Stimulated activated naive B cell treated with anti-CD40 and anti-IgM and Interleukin-4, amounts not matched to agents 10 μg/mL and 1 μg/mL and 100 μg/mL, for 72 hours (primary cell): Measurements from ENCODE around the gene SUGCT.
"Not testable (repeated sequence)": the region's sequence is repeated elsewhere in the genome, so short reads cannot be mapped to it uniquely, and the experiment has no call there.

Source experiments
- ATAC-seq, 2 donors: fragments of 150-1000 bp; cut with Tn5 transposase; replicated peaks; 2 replicates each; pipeline ENCODE4 v1.10.0; 2021; ENCODE audit warnings: moderate library complexity in 1 of 2
- DNase-seq: peaks from one replicate; pipeline ENCODE4 v3.0.0; 2021
- H3K27ac Mint-ChIP-seq: one replicate; pipeline ENCODE4 v1.8.0; 2022; ENCODE audit warnings: mild to moderate bottlenecking, mixed read lengths
- H3K27me3 Mint-ChIP-seq, 2 donors: one replicate each; pipeline ENCODE4 v1.8.0; 2022; ENCODE audit warnings: mixed read lengths in 2 of 2
- H3K36me3 Mint-ChIP-seq, 2 donors: one replicate each; pipeline ENCODE4 v1.8.0; 2022; ENCODE audit warnings: mixed read lengths in 2 of 2, mild to moderate bottlenecking in 1 of 2
- H3K4me1 Mint-ChIP-seq, 2 donors: one replicate each; pipeline ENCODE4 v1.8.0; 2022; ENCODE audit warnings: mixed read lengths in 2 of 2, mild to moderate bottlenecking in 1 of 2
- H3K4me3 Mint-ChIP-seq, 2 donors: one replicate each; pipeline ENCODE4 v1.8.0; 2022; ENCODE audit warnings: mild to moderate bottlenecking in 2 of 2, mixed read lengths in 2 of 2, moderate library complexity in 1 of 2
- H3K9me3 Mint-ChIP-seq, 2 donors: one replicate each; pipeline ENCODE4 v1.8.0; 2022; ENCODE audit warnings: mixed read lengths in 2 of 2, mild to moderate bottlenecking in 1 of 2

Gene SUGCT

DNA sequence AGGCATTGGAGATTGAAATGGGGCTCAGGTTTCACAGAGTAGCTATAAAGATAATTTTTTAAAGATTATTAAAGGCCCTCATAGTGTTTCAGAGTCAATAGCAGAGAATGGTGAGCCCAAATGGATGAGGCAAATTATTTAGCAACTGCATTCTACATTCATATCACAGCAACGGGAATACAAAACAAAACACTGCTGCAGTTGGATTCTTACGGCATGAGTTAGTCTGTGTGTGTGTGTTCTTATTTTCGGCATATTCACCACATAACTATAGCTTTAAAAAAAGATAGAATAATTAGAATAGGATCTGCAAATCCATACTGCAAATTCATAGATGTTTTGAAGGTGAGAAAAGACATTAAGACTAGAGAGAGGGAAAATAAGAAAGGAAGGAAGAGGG, 66.0 kb downstream of the SUGCT start:
- DNase-seq (no peak), ATAC-seq (no peak)
- H3K9me3 Mint-ChIP-seq = no peaks in the 10 kb centered on the region
- H3K27me3 Mint-ChIP-seq = peaks cover 4 to 7% of the 10 kb centered on the region in 2 donors
- no peaks in the 10 kb centered on the region for H3K36me3 Mint-ChIP-seq
- no peaks in the 10 kb centered on the region for H3K4me1 Mint-ChIP-seq
- no peak overlapping the region for H3K27ac Mint-ChIP-seq
- H3K4me3 Mint-ChIP-seq = no peak overlapping the region

DNA sequence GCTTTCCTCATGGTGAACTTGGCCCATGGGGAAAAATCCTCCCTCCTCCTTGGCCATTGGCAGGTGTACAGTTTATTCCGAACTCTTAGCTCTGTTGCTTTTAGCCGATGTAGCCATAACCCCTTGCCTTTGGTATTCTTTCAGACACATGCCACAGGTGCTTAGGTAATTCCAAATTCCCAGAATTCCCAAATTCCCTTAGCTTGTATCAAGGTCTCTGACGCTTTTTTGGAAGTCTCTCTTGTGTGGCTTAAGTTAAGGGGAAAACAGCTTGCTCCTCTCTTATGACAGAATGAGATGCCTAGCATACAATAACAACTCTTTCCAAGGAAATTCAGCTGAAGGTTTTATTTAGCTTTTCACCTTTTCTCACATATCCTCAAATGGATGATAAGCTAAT, 68.0 kb downstream of the SUGCT start:
- Mint-ChIP-seq H3K9me3 (no peaks in the 10 kb centered on the region), H3K4me1 (no peaks in the 10 kb centered on the region), H3K27me3 (peaks cover 4 to 7% of the 10 kb centered on the region in 2 donors), H3K36me3 (no peaks in the 10 kb centered on the region), H3K27ac (no peak overlapping the region), H3K4me3 (no peak overlapping the region)
- ATAC-seq = no peak
- DNase-seq = no peak

DNA sequence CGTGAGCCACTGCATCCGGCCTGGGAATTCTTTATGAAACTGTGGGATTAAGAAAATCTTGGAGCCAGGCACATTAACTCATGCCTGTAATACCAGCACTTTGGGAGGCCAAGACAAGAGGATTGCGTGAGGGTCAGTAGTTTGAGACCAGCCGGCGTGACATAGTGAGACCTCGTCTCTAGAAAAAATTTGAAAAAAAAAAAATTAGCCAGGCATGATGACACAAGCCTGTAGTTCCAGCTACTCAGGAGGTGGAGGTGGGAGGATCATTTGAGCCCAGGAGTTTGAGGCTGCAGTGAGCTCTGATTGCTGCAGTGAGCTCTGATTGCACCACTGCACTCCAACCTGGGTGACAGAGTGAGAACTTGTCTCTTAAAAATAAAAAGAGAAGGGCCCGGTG, 69.8 kb downstream of the SUGCT start:
- Mint-ChIP-seq H3K4me1 (no peaks in the 10 kb centered on the region), H3K4me3 (no peak overlapping the region), H3K27ac (no peak overlapping the region), H3K36me3 (no peaks in the 10 kb centered on the region), H3K27me3 (peaks cover 4 to 7% of the 10 kb centered on the region in 2 donors), H3K9me3 (no peaks in the 10 kb centered on the region)
- ATAC-seq (no peak), DNase-seq (no peak)

DNA sequence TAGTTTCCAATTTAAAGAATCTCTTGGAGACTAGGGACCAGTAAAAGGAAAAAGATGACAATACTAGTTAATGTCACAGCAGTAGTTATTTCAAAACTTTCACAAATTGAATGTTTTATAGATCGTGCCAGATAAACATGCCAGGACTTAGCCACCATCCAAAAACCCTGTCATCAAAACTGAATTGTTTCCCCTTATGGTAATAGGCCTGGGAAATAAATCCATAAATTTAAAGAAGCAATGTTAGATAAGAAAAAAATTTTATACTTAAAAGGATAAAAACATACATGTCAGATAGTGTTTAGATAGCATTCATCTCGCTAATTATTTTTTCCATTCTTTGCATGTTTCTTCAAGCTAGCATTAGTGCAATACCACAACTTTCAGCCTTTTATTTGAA, 71.2 kb downstream of the SUGCT start:
- Mint-ChIP-seq H3K9me3 (no peaks in the 10 kb centered on the region), H3K36me3 (no peaks in the 10 kb centered on the region), H3K27me3 (peaks cover 4 to 7% of the 10 kb centered on the region in 2 donors), H3K27ac (no peak overlapping the region), H3K4me1 (no peaks in the 10 kb centered on the region), H3K4me3 (no peak overlapping the region)
- ATAC-seq (no peak), DNase-seq (no peak)

DNA sequence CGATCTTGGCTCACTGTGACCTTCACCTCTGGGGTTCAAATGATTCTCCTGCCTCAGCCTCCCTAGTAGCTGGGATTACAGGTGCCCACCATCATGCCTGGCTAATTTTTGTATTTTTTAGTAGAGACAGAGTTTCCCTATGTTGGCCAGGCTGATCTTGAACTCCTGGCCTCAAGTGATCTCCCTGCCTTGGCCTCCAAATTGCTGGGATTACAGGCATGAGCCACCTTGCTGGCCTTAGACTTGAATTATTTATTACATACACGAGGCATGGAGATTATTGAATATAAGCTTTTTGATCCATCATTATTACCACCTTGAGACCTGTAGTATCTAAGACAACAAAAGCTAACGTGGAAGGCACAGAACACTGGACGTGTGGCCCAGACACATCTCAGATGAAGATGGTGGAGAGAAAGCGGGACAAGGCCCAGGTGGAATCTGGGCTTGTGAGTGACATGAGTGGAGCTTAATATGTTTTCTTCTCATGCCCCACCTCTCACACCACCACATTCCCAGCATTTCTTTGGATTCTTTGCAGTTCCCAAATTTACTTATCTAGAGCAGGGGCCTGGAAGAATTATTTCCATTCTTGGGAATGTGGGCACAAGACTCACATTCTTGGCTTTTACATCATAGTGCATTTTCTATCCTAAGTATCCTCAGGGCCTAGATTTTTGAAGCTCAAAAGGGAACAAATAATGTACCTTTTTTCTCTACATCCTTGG, 76.6 kb downstream of the SUGCT start:
- Mint-ChIP-seq H3K4me1 (no peaks in the 10 kb centered on the region), H3K4me3 (no peak overlapping the region), H3K36me3 (no peaks in the 10 kb centered on the region), H3K27me3 (no peaks in the 10 kb centered on the region), H3K9me3 (no peaks in the 10 kb centered on the region), H3K27ac (no peak overlapping the region)
- DNase-seq (no peak), ATAC-seq (no peak)

DNA sequence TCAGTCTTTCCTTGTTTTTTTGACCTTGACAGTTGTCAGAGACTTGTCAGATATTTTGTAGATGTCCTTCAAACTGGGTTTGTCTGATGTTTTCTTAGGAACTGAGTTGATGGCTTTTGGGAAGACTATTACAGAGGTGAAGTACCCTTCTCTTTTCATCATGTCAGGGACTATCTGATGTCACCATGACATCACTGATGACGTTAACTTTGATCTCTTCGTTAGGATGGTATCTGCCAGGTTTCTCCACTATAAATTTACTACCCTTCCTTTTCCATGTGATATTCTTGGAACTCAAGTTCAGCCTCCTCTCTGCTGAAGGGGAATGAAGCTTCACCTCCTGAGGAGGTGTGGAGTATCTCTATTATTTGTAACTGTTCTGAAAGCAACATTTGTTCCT, 78.5 kb downstream of the SUGCT start:
- Mint-ChIP-seq H3K4me3 (no peak overlapping the region), H3K27me3 (no peaks in the 10 kb centered on the region), H3K9me3 (peaks cover 1 to 4% of the 10 kb centered on the region in 2 donors), H3K4me1 (no peaks in the 10 kb centered on the region), H3K27ac (no peak overlapping the region), H3K36me3 (no peaks in the 10 kb centered on the region)
- ATAC-seq (no peak), DNase-seq (no peak)

DNA sequence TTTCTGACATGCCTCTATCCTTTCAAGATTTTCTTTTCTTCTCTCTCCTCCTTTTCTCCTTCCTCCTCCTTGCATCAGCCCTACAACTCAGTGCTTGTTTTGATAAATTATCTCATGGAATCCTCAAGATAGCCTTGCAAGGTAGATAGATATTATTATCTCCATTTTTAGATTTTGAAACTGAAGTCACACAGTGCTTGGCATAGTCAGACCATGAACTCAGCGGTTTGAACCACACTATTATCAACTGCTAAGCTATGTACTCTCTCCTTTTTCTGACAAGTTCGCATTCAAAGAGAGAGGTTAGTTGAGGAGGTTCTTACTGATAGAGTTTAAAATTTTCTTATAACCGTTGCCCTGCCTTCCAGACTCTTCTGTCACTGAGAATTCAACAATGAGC, 79.1 kb downstream of the SUGCT start:
- Mint-ChIP-seq H3K9me3 (peaks cover 2 to 4% of the 10 kb centered on the region in 2 donors), H3K4me3 (no peak overlapping the region), H3K27ac (no peak overlapping the region), H3K4me1 (no peaks in the 10 kb centered on the region), H3K27me3 (no peaks in the 10 kb centered on the region), H3K36me3 (no peaks in the 10 kb centered on the region)
- DNase-seq (no peak), ATAC-seq (no peak)

DNA sequence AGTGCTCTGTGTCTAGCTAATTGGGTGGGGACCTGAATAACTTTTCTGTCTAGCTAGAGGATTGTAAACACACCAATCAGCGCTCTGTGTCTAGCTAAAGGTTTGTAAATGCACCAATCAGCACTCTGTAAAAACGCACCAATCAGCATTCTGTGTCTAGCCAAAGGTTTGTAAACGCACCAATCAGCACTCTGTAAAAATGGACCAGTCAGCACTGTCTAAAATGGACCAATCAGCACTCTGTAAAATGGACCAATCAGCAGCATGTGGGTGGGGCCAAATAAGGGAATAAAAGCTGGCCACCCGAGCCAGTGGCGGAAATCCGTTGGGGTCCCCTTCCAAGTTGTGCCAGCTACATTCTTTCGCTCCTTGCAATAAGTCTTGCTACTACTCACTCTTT, 83.8 kb downstream of the SUGCT start:
- not testable (repeated sequence) for H3K4me1 Mint-ChIP-seq, H3K9me3 Mint-ChIP-seq, H3K27ac Mint-ChIP-seq, H3K36me3 Mint-ChIP-seq, H3K4me3 Mint-ChIP-seq, H3K27me3 Mint-ChIP-seq, DNase-seq, ATAC-seq

DNA sequence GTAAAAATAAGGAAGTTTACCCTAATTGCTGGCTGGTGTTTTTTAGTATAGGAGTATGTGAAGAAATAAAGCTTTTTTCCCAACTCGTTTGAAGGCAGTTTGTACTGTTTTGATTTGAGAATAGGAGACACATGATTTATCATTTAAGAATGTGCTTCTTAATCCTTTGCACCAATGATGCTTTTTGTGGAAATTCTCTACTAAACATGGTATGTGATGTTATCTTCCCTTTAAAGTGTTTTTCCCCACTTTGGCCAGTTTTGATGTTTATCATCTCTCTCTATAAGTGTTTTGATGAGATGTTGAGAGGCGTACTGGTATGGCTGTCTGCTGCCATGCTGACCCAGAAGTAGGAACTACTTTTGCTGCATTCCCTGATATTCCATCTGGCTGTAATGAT, 85.1 kb downstream of the SUGCT start:
- Mint-ChIP-seq H3K4me3 (no peak overlapping the region), H3K36me3 (no peaks in the 10 kb centered on the region), H3K27ac (no peak overlapping the region), H3K4me1 (no peaks in the 10 kb centered on the region), H3K27me3 (no peaks in the 10 kb centered on the region), H3K9me3 (peaks cover 3 to 4% of the 10 kb centered on the region in 2 donors)
- DNase-seq (no peak), ATAC-seq (no peak)

DNA sequence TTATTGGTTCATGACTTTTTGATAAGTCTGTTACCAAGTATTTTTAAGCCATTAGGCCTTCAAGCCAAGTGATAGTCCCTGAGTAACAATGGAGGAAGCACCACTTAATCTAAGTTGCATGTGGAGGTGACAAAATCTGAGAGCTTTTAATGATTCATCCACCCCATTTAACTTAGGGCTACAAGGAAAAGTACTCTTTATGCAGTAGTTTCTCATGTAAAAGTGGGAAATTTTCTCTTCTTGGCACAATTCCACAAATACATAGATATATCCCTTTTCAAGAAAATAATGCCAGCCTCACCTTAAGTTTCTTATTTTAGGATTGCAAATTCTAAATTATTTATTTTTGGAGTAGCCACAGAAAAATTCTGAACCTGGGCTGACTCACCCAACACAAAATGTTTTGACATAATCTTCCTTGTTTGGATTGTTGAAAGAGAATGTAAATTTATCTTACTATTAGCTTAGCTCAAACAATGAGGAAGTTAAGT, 85.7 kb downstream of the SUGCT start:
- Mint-ChIP-seq H3K9me3 (peaks cover 3 to 4% of the 10 kb centered on the region in 2 donors), H3K4me3 (no peak overlapping the region), H3K27ac (no peak overlapping the region), H3K36me3 (no peaks in the 10 kb centered on the region), H3K4me1 (no peaks in the 10 kb centered on the region), H3K27me3 (no peaks in the 10 kb centered on the region)
- no peak for DNase-seq
- no peak for ATAC-seq

DNA sequence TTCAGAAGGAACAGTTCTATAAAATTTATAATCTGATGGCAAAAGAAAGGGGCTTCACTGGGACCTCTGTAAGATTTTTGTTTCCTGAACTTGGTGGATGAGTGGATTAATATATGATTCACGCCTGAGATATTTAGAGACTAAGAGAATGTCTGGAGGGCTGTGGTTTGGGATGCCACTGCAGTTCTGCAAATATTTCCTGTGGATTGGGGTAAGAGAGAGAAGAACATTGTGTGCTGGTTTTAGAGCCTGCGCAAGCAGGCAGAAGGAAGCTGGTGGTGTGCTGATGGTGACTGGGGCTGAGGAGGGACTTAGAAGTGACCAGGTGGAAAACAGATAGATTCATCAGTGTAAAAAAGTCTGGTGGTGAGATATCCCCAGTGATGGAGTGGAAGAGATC, 87.0 kb downstream of the SUGCT start:
- Mint-ChIP-seq H3K36me3 (no peaks in the 10 kb centered on the region), H3K27me3 (peaks cover 0 to 4% of the 10 kb centered on the region in 2 donors), H3K27ac (no peak overlapping the region), H3K4me3 (no peak overlapping the region), H3K9me3 (peaks cover 3 to 4% of the 10 kb centered on the region in 2 donors), H3K4me1 (no peaks in the 10 kb centered on the region)
- ATAC-seq (no peak), DNase-seq (no peak)

DNA sequence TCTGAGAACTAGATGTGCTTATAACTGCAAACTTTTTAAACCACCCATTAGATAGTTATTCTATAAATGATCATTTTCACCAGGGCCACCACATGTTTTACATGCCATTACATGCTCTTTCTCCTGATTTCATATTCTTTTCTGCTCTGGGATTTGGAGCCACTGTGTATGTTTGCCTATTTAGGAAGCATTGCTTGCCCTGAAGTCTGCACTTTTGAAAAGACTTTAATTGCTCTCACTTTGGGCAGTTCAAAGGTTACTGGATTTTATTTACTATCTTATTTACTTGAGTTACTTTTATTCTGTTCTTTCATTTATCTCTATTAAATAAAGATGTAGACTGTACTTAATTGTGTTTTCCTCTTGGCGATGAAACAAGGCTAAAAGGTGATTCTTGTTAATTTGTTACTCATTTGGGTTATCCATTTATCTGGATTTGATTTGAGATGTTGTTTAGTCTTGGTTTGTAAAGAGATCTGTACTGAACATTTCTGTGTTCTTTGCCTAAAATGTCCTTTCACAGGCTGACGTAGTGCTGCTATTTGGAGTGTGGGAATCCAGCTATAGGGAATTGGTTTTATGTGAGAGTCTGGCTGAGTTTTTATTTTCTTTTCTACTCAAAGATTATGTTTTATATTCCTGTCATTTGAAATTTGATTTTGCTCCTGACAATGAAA, 88.8 kb downstream of the SUGCT start:
- Mint-ChIP-seq H3K9me3 (peaks cover 0 to 2% of the 10 kb centered on the region in 2 donors), H3K36me3 (no peaks in the 10 kb centered on the region), H3K27ac (no peak overlapping the region), H3K4me3 (no peak overlapping the region), H3K27me3 (peaks cover 0 to 4% of the 10 kb centered on the region in 2 donors), H3K4me1 (no peaks in the 10 kb centered on the region)
- ATAC-seq = no peak
- DNase-seq = no peak

DNA sequence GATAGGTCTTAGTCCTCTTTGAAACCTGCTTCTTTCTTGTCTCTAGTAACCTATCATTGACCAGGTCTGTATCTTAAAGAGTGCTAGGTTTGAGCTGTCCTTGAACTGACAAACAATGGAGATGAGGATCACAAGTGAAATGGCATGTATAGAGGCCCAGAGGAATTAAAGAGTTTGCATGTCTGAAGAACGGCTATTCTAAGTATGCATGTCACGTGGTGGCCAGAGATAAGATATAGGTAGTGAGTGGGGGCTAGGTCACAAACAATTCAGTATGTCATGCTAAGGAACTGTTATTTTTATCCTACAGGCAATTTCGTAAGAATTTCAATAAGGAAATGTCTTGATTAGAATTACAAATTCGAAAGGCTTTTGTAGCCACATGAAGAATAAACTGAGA, 95.3 kb downstream of the SUGCT start:
- Mint-ChIP-seq H3K9me3 (no peaks in the 10 kb centered on the region), H3K36me3 (no peaks in the 10 kb centered on the region), H3K27me3 (peaks cover 0 to 4% of the 10 kb centered on the region in 2 donors), H3K27ac (no peak overlapping the region), H3K4me1 (no peaks in the 10 kb centered on the region), H3K4me3 (no peak overlapping the region)
- ATAC-seq = no peak
- DNase-seq = no peak

DNA sequence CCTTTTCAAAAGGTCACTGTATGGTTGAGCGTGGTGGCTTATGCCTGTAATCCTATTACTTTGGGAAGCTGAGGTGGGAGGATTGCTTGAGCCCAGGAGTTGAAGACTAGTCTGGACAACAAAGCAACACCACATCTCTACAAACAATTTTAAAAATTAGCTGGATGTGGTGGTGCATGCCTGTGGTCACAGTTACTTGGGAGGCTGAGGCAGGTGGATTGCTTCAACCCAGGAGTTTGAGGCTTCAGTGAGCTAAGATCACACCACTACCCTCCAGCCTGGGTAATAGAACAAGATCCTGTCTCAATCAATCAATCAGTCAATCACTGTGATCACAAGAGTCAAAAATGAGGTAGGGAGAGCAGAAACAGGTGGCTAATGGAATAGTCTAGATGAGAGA, 97.0 kb downstream of the SUGCT start:
- DNase-seq (no peak), ATAC-seq (no peak)
- Mint-ChIP-seq H3K4me1 (no peaks in the 10 kb centered on the region), H3K36me3 (no peaks in the 10 kb centered on the region), H3K9me3 (no peaks in the 10 kb centered on the region), H3K4me3 (no peak overlapping the region), H3K27me3 (no peaks in the 10 kb centered on the region), H3K27ac (no peak overlapping the region)

DNA sequence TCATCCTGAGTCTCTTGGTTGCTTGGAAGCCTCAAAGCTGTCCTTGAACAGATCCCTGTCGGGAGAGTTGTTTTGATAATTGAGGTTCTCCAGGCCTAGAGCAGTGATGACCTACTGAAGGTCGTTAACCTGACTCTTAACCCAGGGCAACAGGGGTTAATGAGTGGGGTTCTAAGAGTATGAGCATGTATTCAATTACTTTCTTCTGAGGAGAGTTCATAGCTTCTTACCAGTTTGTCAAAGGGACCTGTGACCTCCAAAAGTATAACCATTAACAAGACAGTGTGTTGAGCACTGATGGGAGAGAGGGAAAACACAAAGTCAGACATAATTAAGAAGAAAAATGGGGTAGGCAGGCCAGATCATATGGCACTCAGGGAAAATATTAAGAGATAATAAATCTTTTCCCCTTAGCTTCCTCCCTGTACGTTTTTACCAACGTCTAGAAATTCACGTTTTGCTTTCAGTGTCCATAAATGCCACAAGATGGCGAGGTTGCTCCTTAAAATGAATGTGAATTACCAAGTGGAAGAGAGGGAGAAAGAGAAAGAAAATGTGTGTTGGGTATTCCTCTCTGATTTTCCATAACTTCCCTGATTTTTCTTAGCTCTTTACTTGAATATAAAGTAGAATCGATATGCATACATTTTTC, 97.6 kb downstream of the SUGCT start:
- no peaks in the 10 kb centered on the region for H3K4me1 Mint-ChIP-seq
- H3K4me3 Mint-ChIP-seq = no peak overlapping the region
- no peaks in the 10 kb centered on the region for H3K36me3 Mint-ChIP-seq
- DNase-seq (no peak), ATAC-seq (no peak)
- H3K27ac Mint-ChIP-seq = no peak overlapping the region
- no peaks in the 10 kb centered on the region for H3K27me3 Mint-ChIP-seq
- no peaks in the 10 kb centered on the region for H3K9me3 Mint-ChIP-seq
